HepG2 (cell line): Measurements from ENCODE around the gene MRGPRG. TPM values are rescaled to one million over a fixed set of nuclear protein-coding genes. Genes with fewer than 3 reads are reported as not detected.

ENCODE experiments used
- ATAC-seq: fragments of 200-7000 bp; cut with Tn5 transposase; 3 replicates; pipeline ENCODE4 v1.9.1; 2020; ENCODE audit warnings: mild to moderate bottlenecking, moderate library complexity
- BruUV-seq: library from RNA; stranded (reverse); fragments of 400-500 nt; replicated peaks from 2 replicates; lab custom pipeline; 2021; lab: Mats Ljungman, UMichigan
- CTCF ChIA-PET: fragments of 300-600 bp; formaldehyde crosslinking; extraction: SDS; loops from one replicate; lab custom pipeline; 2021; ENCODE audit warnings: low total read pairs, inconsistent platforms, low intra/inter-chr PET ratio; lab: Yijun Ruan, JAX
- POLR2A ChIA-PET: fragments of 350-600 bp; sonication (Branson Sonifier 250); formaldehyde crosslinking; loops from one replicate; lab custom pipeline; 2020; ENCODE audit warnings: antibody characterized with exemption, inconsistent platforms; lab: Yijun Ruan, JAX
- DNase-seq: peaks from one replicate; pipeline ENCODE4 v3.0.0-alpha.2; 2015; ENCODE audit warnings: low spot score
- FAIRE-seq: peaks from 3 replicates; lab custom pipeline; 2011; peaks lifted over from hg19 to GRCh38; lab: Jason Lieb, UNC
- H2AFZ ChIP-seq: one replicate; pipeline ENCODE4 v1.6.1; 2011; ENCODE audit warnings: low read length, inconsistent platforms
- H3K27ac ChIP-seq: fragments of 300-600 bp; 3 replicates; pipeline ENCODE4 v1.8.0; 2011; ENCODE audit warnings: mixed run types, mild to moderate bottlenecking, mixed read lengths, low read length, inconsistent platforms; ENCODE audit not compliant: insufficient read depth; ENCODE audit errors: extremely low read length
- H3K27me3 ChIP-seq, 2 experiments: fragments of 200-600 bp in 1 of 2; 2 replicates in 1 of 2; 3 replicates in 1 of 2; pipeline versions ENCODE4 v1.6.0 to v1.8.0; 2011; ENCODE audit warnings: low read length in 2 of 2, mild to moderate bottlenecking in 2 of 2, moderate library complexity in 2 of 2, inconsistent platforms in 1 of 2; ENCODE audit not compliant: insufficient read depth in 2 of 2, control insufficient read depth in 1 of 2
- H3K36me3 ChIP-seq, 2 experiments: fragments of 200-600 bp in 1 of 2; replicated peaks in 1 of 2; 2 replicates in 1 of 2; 3 replicates in 1 of 2; pipeline versions ENCODE4 v1.5.1 to v1.8.0; 2011; ENCODE audit warnings: low read length in 2 of 2, inconsistent platforms in 1 of 2; ENCODE audit not compliant: insufficient read depth in 2 of 2, control insufficient read depth in 1 of 2
- H3K4me1 ChIP-seq: 2 replicates; pipeline ENCODE4 v1.5.1; 2012; ENCODE audit warnings: low read length, inconsistent platforms; ENCODE audit not compliant: insufficient read depth
- H3K4me2 ChIP-seq: 2 replicates; pipeline ENCODE4 v1.6.0; 2011; ENCODE audit warnings: low read depth, low read length, inconsistent platforms
- H3K4me3 ChIP-seq, 3 experiments: fragments of 200-600 bp in 1 of 3; sonication (generic), shearing (Covaris generic) in 1 of 3; replicated peaks in 1 of 3; 2 replicates each; pipeline ENCODE4 v1.5.1; 2011 to 2016; ENCODE audit warnings: low read length in 3 of 3, inconsistent platforms in 2 of 3, low read depth in 2 of 3, mild to moderate bottlenecking in 2 of 3, control low read depth in 1 of 3, mixed read lengths in 1 of 3; ENCODE audit not compliant: insufficient read depth in 1 of 3
- H3K79me2 ChIP-seq: one replicate; pipeline ENCODE4 v1.6.1; 2011; ENCODE audit warnings: low read length, inconsistent platforms; ENCODE audit not compliant: insufficient read depth
- H3K9ac ChIP-seq: 2 replicates; pipeline ENCODE4 v1.6.0; 2011; ENCODE audit warnings: mild to moderate bottlenecking, low read depth, low read length, inconsistent platforms; ENCODE audit not compliant: insufficient read depth
- H3K9me3 ChIP-seq: 2 replicates; pipeline ENCODE4 v1.5.1; 2012; ENCODE audit warnings: mild to moderate bottlenecking, low read length
- H4K20me1 ChIP-seq: 2 replicates; pipeline ENCODE4 v1.6.0; 2011; ENCODE audit warnings: inconsistent platforms, mild to moderate bottlenecking, low read length, moderate library complexity; ENCODE audit not compliant: insufficient read depth
- AGO1 ChIP-seq: fragments of 200-400 bp; formaldehyde crosslinking; IDR thresholded peaks from 2 replicates; pipeline ENCODE4 v1.6.1; 2017; ENCODE audit warnings: mild to moderate bottlenecking, low read depth, low read length, moderate library complexity; ENCODE audit not compliant: poor library complexity, severe bottlenecking
- PITX1 ChIP-seq: sonication (generic); formaldehyde crosslinking; IDR thresholded peaks from 2 replicates; pipeline ENCODE4 v1.5.1; 2020; ENCODE audit warnings: mild to moderate bottlenecking, missing genetic modification reagents
- RXRA ChIP-seq: sonication (generic); formaldehyde crosslinking; IDR thresholded peaks from 2 replicates; pipeline ENCODE4 v1.5.1; 2020; ENCODE audit warnings: missing genetic modification reagents
- ZNF484 ChIP-seq: sonication (generic); formaldehyde crosslinking; IDR thresholded peaks from 2 replicates; pipeline ENCODE4 v1.5.1; 2020; ENCODE audit warnings: mild to moderate bottlenecking, low read depth, missing genetic modification reagents, borderline replicate concordance
- WGBS: methylation state at CpG from one replicate; pipeline ENCODE4 v1.1.6; 2017; ENCODE audit warnings: low lambda C conversion rate; 5-methylcytosine and 5-hydroxymethylcytosine counted together
- in situ Hi-C: cut with HindIII; loops from 2 replicates; pipeline ENCODE4 v1.10.0; 2017; ENCODE audit warnings: low pct_unique_long_range_greater_than_20kb; ENCODE audit not compliant: extremely low pct_ligation_motif_present
- intact Hi-C: fragments of 100-400 bp; cut with micrococcal nuclease; formaldehyde crosslinking; loops from one replicate; pipeline ENCODE4 v1.10.0; 2022; ENCODE audit not compliant: unreplicated experiment
- polyA plus RNA-seq, 8 experiments: library from polyadenylated mRNA; depleted of rRNA in 3 of 8; stranded (reverse) in 7 of 8; unstranded in 1 of 8; fragments of >200 nt; fragmentation: Illumina TruSeq in 4 of 8; extraction: Trizol in 4 of 8; gene quantifications; 2 replicates each; pipeline versions ENCODE4 v1.2.1 to v1.2.3, GENCODE V29; 2011 to 2016; ENCODE audit warnings: low read depth in 4 of 8, missing spikeins in 1 of 8, mixed read lengths in 1 of 8; ENCODE audit not compliant: insufficient read depth in 1 of 8
- total RNA-seq, 5 experiments: library from RNA; depleted of rRNA; stranded (reverse); fragments of >200 nt; fragmentation: Illumina TruSeq; extraction: Trizol; gene quantifications; 2 replicates each; pipeline ENCODE4 v1.2.3, GENCODE V29; 2016; ENCODE audit warnings: low read depth in 1 of 5
- TF ChIP-seq, protein P1 (sequence below): sonication (generic); IDR thresholded peaks from 2 replicates; pipeline ENCODE4 v1.6.1; 2016; ENCODE audit warnings: low read depth, borderline replicate concordance
- TF ChIP-seq, protein P2 (sequence below): sonication (generic); formaldehyde crosslinking; IDR thresholded peaks from 2 replicates; pipeline ENCODE4 v1.5.1; 2020; ENCODE audit warnings: missing genetic modification reagents, mild to moderate bottlenecking, borderline replicate concordance
- TF ChIP-seq, protein P3 (sequence below): sonication (generic); formaldehyde crosslinking; IDR thresholded peaks from 2 replicates; pipeline ENCODE4 v1.4.0; 2020; ENCODE audit warnings: missing genetic modification reagents, borderline replicate concordance

Gene MRGPRG
- total and polyA plus RNA-seq, 2 of the 13 experiments (the other 11 are each of a cell fraction or from before 2014, with no cell fraction given), result not detected

DNA sequence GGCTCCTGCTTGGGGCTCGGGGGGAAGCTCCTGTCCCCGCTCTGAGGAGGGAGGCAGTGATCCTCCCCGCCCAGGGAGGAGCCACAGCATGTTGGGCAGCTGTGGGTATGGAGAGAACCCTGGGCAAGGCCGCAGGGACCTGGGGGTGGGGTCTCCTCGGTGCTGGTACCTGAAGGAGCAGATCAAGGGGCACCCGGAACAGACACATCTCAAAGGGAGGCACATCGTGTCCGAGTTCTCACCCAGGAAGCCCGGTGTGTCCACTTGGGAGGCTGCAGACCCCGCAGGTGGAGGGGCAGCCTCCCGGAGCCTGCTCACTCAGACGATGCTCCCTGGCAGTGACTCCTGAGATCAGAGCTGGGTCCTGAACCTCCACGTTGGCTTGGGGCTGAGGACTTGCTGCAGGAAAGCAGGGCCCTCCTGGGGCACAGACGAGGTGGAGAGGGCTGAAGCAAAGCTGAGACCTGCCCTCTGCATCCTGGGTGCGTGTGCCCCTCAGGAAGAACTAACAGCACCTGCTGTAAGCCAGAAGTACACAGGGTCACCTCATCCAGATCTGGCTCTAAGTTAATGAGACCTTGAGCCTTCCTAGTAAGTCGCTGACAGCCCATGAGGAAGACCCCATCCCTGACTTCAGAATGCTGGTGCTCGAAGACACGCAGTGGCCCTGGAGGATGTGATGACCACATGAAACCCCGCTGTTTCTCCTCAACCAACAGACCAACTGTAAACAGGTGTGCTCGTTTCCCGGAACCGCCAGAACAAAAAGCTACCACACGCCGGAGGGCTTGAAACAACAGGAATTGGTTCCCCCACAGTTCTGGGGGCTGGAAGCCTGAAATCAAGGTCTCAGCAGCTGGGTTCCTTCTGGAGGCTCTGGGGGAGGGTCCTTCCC, 47.6 kb downstream of the MRGPRG start (continued):
- TF ChIP-seq, protein P1, sequence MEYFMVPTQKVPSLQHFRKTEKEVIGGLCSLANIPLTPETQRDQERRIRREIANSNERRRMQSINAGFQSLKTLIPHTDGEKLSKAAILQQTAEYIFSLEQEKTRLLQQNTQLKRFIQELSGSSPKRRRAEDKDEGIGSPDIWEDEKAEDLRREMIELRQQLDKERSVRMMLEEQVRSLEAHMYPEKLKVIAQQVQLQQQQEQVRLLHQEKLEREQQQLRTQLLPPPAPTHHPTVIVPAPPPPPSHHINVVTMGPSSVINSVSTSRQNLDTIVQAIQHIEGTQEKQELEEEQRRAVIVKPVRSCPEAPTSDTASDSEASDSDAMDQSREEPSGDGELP, result no peak
- TF ChIP-seq, protein P2, sequence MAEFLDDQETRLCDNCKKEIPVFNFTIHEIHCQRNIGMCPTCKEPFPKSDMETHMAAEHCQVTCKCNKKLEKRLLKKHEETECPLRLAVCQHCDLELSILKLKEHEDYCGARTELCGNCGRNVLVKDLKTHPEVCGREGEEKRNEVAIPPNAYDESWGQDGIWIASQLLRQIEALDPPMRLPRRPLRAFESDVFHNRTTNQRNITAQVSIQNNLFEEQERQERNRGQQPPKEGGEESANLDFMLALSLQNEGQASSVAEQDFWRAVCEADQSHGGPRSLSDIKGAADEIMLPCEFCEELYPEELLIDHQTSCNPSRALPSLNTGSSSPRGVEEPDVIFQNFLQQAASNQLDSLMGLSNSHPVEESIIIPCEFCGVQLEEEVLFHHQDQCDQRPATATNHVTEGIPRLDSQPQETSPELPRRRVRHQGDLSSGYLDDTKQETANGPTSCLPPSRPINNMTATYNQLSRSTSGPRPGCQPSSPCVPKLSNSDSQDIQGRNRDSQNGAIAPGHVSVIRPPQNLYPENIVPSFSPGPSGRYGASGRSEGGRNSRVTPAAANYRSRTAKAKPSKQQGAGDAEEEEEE (CRISPR knock-in tag), result no peak
- TF ChIP-seq RXRA (CRISPR knock-in tag) (no peak), PITX1 (CRISPR knock-in tag) (no peak), ZNF484 (CRISPR knock-in tag) (no peak), AGO1 (no peak)
- TF ChIP-seq, all 625 proteins: peak for 0

DNA sequence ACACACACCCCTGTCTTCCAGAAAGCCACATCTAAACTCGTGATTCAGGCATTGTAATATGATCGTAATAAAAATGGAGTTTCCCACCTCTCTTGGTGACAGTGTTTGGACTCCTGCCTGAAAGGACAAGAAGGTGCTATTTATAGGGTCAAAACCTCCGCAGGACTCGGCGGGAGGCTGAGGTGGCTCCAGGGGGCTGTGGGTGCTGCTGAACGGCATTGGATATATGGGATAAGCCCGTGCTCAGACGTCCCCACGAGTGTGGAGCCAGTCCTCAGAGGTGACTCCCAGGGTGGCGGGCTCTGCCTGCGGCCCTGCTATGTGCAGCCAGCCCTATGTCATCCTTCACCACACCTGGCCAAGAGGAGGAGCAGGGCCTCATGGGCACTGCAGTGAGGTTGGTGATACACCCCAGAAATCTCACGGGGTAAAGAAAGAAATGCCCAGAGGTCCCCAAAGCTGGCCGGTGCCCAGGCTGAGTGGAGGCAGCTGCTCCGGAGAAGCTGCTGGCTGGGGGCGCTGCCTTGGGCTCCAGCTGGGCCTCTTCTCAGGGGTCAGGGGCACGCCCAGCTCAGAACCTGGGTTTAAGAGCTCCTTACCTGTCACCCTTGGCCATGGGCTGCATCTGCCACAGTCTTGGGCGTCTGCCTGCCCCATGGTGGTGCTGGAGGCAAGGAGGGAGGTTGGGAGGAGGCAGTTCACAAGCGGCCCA, 48.4 kb downstream of the MRGPRG start:
- Histone ChIP-seq H3K79me2 (no peaks in the 10 kb centered on the region), H3K4me1 (no peaks in the 10 kb centered on the region), H3K27ac (no peak overlapping the region), H4K20me1 (no peaks in the 10 kb centered on the region), H2AFZ (no peak overlapping the region), H3K9me3 (peaks cover 6% of the 10 kb centered on the region; the same call in 1 of the 2 replicates), H3K27me3 (peaks cover 18 to 69% of the 10 kb centered on the region in 2 experiments), H3K4me2 (no peak overlapping the region), H3K36me3 (no peaks in the 10 kb centered on the region), H3K9ac (no peak overlapping the region), H3K4me3 (no peak overlapping the region)
- FAIRE-seq (no peak), ATAC-seq (no peak), DNase-seq (no peak)
- intact Hi-C loops, result no loop called here
- in situ Hi-C loops, result no loop called here
- 25% methylated on average over 8 of the region's 18 CpGs for WGBS
- POLR2A ChIA-PET, result no interaction called here
- BruUV-seq, result no TSS peak
- CTCF ChIA-PET, result no interaction called here
- TF ChIP-seq, protein P3, sequence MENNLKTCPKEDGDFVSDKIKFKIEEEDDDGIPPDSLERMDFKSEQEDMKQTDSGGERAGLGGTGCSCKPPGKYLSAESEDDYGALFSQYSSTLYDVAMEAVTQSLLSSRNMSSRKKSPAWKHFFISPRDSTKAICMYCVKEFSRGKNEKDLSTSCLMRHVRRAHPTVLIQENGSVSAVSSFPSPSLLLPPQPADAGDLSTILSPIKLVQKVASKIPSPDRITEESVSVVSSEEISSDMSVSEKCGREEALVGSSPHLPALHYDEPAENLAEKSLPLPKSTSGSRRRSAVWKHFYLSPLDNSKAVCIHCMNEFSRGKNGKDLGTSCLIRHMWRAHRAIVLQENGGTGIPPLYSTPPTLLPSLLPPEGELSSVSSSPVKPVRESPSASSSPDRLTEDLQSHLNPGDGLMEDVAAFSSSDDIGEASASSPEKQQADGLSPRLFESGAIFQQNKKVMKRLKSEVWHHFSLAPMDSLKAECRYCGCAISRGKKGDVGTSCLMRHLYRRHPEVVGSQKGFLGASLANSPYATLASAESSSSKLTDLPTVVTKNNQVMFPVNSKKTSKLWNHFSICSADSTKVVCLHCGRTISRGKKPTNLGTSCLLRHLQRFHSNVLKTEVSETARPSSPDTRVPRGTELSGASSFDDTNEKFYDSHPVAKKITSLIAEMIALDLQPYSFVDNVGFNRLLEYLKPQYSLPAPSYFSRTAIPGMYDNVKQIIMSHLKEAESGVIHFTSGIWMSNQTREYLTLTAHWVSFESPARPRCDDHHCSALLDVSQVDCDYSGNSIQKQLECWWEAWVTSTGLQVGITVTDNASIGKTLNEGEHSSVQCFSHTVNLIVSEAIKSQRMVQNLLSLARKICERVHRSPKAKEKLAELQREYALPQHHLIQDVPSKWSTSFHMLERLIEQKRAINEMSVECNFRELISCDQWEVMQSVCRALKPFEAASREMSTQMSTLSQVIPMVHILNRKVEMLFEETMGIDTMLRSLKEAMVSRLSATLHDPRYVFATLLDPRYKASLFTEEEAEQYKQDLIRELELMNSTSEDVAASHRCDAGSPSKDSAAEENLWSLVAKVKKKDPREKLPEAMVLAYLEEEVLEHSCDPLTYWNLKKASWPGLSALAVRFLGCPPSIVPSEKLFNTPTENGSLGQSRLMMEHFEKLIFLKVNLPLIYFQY (CRISPR knock-in tag), result no peak
